Neural crest cell (in vitro differentiated cells): Measurements from ENCODE around the gene KIF7. TPM values are rescaled to one million over a fixed set of nuclear protein-coding genes. Genes with fewer than 3 reads are reported as not detected.
A peak's percentile ranks its signal among the peaks of the same experiment; 100 is the strongest.

Source experiments
- DNase-seq: peaks from one replicate; pipeline ENCODE4 v3.0.0; 2021; ENCODE audit warnings: low read depth, mixed read lengths, low spot score
- H3K27ac Mint-ChIP-seq: one replicate; pipeline ENCODE4 v1.8.0; 2021; ENCODE audit warnings: mild to moderate bottlenecking, mixed read lengths; ENCODE audit not compliant: unreplicated experiment
- H3K27me3 Mint-ChIP-seq: 2 replicates; pipeline ENCODE4 v1.8.0; 2021; ENCODE audit warnings: low read depth, mild to moderate bottlenecking, mixed read lengths
- H3K36me3 Mint-ChIP-seq: 2 replicates; pipeline ENCODE4 v1.8.0; 2021; ENCODE audit warnings: low read depth, mild to moderate bottlenecking, mixed read lengths
- H3K4me1 Mint-ChIP-seq: 2 replicates; pipeline ENCODE4 v1.8.0; 2021; ENCODE audit warnings: mixed read lengths
- H3K4me3 Mint-ChIP-seq: one replicate; pipeline ENCODE4 v1.8.0; 2021; ENCODE audit warnings: mild to moderate bottlenecking, mixed read lengths
- H3K9me3 Mint-ChIP-seq: 2 replicates; pipeline ENCODE4 v1.8.0; 2021; ENCODE audit warnings: mixed read lengths
- total RNA-seq: library from RNA; stranded (reverse); gene quantifications from 2 replicates; pipeline ENCODE4 v1.2.1, GENCODE V29; 2021
- TF ChIP-seq, protein P1 (sequence below): fragments of 200-600 bp; sonication (generic); conservative IDR thresholded peaks from 2 replicates; pipeline ENCODE4 v1.5.0; 2021; ENCODE audit warnings: antibody characterized with exemption, mild to moderate bottlenecking

KIF7 gene
- total RNA-seq, 1 donor from 2014 or later: 16.2 TPM

DNA sequence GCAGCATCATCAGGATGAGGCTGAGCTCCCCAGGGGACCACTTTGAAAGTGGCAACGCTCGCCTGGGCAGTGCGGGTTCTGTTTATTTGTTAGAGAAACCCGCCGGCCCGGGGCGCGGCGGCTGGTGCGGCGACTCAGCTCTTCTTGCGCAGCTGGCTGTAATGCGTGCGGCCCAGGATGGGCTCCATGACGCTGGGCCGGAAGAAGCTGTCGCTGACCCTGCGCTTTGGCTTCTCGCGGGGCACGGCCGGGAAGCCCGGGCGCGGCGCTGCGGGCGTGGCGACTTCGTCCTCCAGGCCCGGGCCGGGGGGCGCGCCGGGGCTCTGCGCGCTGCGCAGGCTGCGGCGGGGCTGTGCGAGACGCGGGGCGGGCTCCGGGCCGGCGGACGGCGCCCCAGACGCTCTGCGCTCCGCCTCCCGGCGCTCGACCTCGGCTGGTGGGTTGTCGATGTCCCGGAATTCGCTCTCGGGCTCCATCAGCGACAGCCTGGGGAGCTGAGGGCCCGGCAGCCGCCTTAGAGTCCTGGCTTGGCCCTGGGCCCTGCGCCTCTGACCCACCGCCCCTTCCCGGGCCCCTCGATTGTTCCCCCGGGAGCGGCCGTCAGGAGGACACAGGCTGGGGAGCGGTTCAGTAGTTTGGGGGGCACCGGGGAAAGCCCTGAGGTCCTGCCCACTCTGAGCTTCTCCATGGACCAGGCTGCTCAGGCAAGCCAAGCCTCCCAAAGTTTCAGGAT, 10.3 kb upstream of the KIF7 start:
- Mint-ChIP-seq H3K36me3 (no peaks in the 10 kb centered on the region), H3K4me3 (no peak overlapping the region), H3K4me1 (peaks cover 4% of the 10 kb centered on the region), H3K27me3 (peaks cover 8% of the 10 kb centered on the region), H3K27ac (no peak overlapping the region), H3K9me3 (no peaks in the 10 kb centered on the region)
- DNase-seq: peak; percentile 53
- TF ChIP-seq, protein P1, sequence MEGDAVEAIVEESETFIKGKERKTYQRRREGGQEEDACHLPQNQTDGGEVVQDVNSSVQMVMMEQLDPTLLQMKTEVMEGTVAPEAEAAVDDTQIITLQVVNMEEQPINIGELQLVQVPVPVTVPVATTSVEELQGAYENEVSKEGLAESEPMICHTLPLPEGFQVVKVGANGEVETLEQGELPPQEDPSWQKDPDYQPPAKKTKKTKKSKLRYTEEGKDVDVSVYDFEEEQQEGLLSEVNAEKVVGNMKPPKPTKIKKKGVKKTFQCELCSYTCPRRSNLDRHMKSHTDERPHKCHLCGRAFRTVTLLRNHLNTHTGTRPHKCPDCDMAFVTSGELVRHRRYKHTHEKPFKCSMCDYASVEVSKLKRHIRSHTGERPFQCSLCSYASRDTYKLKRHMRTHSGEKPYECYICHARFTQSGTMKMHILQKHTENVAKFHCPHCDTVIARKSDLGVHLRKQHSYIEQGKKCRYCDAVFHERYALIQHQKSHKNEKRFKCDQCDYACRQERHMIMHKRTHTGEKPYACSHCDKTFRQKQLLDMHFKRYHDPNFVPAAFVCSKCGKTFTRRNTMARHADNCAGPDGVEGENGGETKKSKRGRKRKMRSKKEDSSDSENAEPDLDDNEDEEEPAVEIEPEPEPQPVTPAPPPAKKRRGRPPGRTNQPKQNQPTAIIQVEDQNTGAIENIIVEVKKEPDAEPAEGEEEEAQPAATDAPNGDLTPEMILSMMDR: no peak

DNA sequence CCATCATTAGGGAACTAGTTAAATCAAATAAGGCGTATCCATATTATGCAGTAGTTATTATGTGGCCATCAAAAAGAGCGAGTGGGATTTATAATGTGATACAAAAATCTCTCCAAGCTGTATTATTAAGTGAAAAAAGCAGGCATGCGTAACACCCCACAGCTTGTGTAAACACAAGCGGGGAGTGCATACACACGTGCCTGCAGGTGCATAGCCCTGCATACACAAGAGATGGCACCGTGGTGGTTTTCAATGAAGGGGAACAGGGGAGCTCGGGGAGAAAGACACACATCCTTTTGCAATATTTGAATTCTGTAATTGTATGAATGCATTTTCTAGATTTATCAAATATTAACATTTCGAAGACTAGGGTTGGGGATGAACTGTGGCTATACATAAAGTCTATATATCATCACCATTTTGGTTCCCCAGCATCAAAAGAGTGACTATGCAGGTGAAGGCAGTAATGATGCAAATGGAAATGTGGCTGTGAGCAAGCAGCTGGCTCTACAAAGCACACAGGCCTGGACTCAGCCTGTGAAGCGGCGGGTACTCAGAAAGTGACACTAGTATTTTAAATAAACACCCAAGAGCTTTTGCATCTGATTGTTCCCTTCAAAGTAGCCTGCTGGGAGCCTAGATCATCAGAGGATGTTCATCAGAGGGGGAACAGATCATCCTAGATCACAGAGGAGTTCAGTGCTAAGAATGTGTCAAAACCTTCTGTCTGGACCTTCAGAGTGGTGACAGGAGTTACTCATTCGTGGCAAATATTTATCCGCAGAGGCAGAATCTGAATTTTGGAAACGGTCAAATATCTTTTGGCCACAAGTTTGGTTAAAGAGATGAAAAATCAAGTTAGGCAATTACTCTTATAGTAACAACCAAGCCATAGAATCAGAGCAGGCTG, 9.4 kb upstream of the KIF7 start:
- Mint-ChIP-seq H3K36me3 (no peaks in the 10 kb centered on the region), H3K27ac (peak overlapping the region; percentile 5), H3K4me3 (peak overlapping the region; percentile 65), H3K27me3 (peaks cover 16% of the 10 kb centered on the region), H3K4me1 (peaks cover 4% of the 10 kb centered on the region), H3K9me3 (no peaks in the 10 kb centered on the region)
- TF ChIP-seq, protein P1: no peak
- no peak for DNase-seq

DNA sequence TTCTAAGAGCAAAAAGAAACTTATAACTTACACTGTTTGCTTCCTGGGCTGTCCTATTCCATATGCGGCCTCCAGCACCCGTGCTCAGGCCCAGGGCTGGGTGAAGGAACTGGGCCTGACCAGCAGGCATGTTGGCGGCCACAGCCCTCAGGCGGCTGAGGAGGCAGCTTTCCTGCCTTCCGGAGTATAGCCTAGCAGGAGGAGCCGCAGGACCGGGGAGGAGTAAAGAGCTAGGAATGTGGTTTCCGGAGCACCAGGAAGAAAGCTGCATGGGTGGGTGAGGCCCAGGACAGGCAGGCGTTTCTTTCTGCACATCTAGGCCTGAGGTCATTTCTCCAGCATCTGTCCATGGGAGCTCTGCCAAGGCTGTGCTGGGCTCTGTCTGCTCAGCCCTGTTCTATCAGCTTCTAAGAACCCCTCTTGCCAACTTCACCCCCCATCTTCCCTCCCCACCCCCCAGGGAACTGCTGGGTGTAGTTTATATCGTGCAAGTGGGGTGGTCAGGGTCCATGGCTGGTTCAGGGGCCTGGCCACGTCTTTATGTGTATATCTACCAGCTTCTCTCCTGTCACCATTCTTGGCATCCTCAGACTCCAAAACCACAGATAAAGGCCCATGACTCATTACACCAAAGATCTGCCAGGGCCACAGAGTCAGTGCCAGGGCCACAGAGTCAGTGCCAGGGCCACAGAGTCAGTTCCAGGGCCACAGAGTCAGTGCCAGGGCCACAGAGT, 7.8 kb upstream of the KIF7 start:
- no peaks in the 10 kb centered on the region for H3K36me3 Mint-ChIP-seq
- peak overlapping the region; percentile 81 for H3K27ac Mint-ChIP-seq
- H3K9me3 Mint-ChIP-seq: no peaks in the 10 kb centered on the region
- no peak for DNase-seq
- H3K4me1 Mint-ChIP-seq: peaks cover 4% of the 10 kb centered on the region
- H3K4me3 Mint-ChIP-seq: no peak overlapping the region
- peaks cover 25% of the 10 kb centered on the region for H3K27me3 Mint-ChIP-seq
- TF ChIP-seq, protein P1: no peak

DNA sequence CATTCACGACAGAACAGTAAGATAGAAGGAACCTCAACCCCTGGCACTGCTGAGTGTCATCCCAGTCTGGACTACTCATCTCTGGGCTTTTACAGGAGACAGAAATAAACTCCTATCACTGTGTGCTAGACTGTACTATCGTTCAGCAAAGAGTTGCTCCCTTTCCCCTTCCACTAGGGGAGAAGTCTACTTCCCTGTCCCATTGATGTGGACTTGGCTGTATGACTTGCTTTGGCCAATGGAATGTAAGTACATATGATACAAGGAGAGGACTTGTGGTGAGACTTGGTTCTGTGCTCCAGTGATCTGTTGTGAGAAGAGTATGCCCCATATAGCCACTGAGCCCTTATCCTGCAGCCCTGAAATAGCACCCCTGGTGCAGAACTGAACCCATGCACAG, 5.3 kb upstream of the KIF7 start:
- peak overlapping the region; percentile 42 for H3K4me3 Mint-ChIP-seq
- H3K36me3 Mint-ChIP-seq: no peaks in the 10 kb centered on the region
- peaks cover 26% of the 10 kb centered on the region for H3K27me3 Mint-ChIP-seq
- TF ChIP-seq, protein P1: no peak
- no peak overlapping the region for H3K27ac Mint-ChIP-seq
- DNase-seq: no peak
- peaks cover 7% of the 10 kb centered on the region for H3K4me1 Mint-ChIP-seq
- no peaks in the 10 kb centered on the region for H3K9me3 Mint-ChIP-seq

DNA sequence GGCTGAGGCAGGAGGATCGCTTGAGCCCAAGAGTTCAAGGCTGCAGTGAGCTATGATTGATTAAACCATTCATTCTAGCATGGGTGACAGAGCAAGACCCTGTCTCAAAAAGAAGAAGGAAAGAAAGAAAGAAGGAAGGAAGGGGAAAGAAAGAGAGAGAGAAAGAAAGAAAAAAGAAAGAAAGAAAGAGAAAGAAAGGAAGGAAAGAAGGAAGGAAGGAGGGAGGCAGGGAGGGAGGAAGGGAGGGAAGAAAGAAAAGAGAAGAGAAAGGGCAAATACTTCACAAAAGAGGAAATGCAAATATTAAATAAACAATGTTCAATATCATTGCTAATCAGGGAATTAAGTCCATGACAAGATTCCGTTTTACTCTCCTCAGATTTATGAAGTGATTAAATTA, 4.0 kb upstream of the KIF7 start:
- Mint-ChIP-seq H3K27ac (no peak overlapping the region), H3K36me3 (peaks cover 2% of the 10 kb centered on the region), H3K4me3 (no peak overlapping the region), H3K4me1 (peaks cover 11% of the 10 kb centered on the region), H3K9me3 (no peaks in the 10 kb centered on the region), H3K27me3 (peaks cover 32% of the 10 kb centered on the region)
- DNase-seq: no peak
- TF ChIP-seq, protein P1: no peak
